ENCODE data around the gene MARVELD2.
"Not testable (repeated sequence)": the region's sequence is repeated elsewhere in the genome, so short reads cannot be mapped to it uniquely, and the experiment has no call there.

The MARVELD2 gene

GRCh38 chr5:69466375-69466774 is 51.5 kb downstream of the MARVELD2 start:
- H3K4me1 ChIP-seq (ENCODE audit: control extremely low read depth in 1 of 4, control insufficient read depth in 4 of 4, insufficient read depth in 4 of 4, low read length in 3 of 4); POLR2A ChIA-PET: not testable (repeated sequence)

GRCh38 chr5:69467442-69468225 is 52.7 kb downstream of the MARVELD2 start:
- H3K4me3 ChIP-seq (ENCODE audit: control insufficient read depth in 1 of 7, extremely low read depth in 1 of 7, insufficient read depth in 4 of 7, low read depth in 2 of 7, low read length in 6 of 7): no peak overlapping the region
- H3K27ac ChIP-seq (ENCODE audit: insufficient read depth in 1 of 2, low read depth in 1 of 2, low read length in 2 of 2, poor library complexity in 1 of 2, severe bottlenecking in 2 of 2): no peak overlapping the region
- CTCF ChIA-PET: interaction anchor here (0.9 to 1.6 kb wide), 2 partner anchors 16 to 18 kb away, joined by 3 read pairs; no protein-coding TSS in a partner anchor
- DNase-seq: no peak
- no peaks in the 10 kb centered on the region for H3K36me3 ChIP-seq (ENCODE audit: control insufficient read depth in 4 of 4, insufficient read depth in 4 of 4, low read length in 3 of 4)
- H3K27me3 ChIP-seq (replicated peaks in 2 of 5; ENCODE audit: control insufficient read depth in 4 of 5, insufficient read depth in 5 of 5, low read length in 4 of 5): no peaks in the 10 kb centered on the region
- H3K4me1 ChIP-seq (ENCODE audit: control extremely low read depth in 1 of 4, control insufficient read depth in 4 of 4, insufficient read depth in 4 of 4, low read length in 3 of 4): no peaks in the 10 kb centered on the region
- 100% methylated on average over 3 of the region's 8 CpGs for WGBS (ENCODE audit: insufficient coverage)
- POLR2A ChIA-PET: interaction anchor here (0.5 to 0.6 kb wide), 2 partner anchors 14 to 141 kb away, joined by 3 read pairs; no protein-coding TSS in a partner anchor
- peaks cover 0 to 1% (median 0%) of the 10 kb centered on the region in 5 experiments for H3K9me3 ChIP-seq (ENCODE audit: control extremely low read depth in 1 of 5, control insufficient read depth in 4 of 5, insufficient read depth in 2 of 5, low read depth in 1 of 5, low read length in 4 of 5)

More at GRCh38 chr5:69466375-69466774, 51.5 kb downstream of the MARVELD2 start:
- 100% methylated on average over 3 of the region's 3 CpGs for WGBS (ENCODE audit: insufficient coverage)
- not testable (repeated sequence) for DNase-seq; H3K27ac ChIP-seq (ENCODE audit: insufficient read depth in 1 of 2, low read depth in 1 of 2, low read length in 2 of 2, poor library complexity in 1 of 2, severe bottlenecking in 2 of 2); H3K9me3 ChIP-seq (ENCODE audit: control extremely low read depth in 1 of 5, control insufficient read depth in 4 of 5, insufficient read depth in 2 of 5, low read depth in 1 of 5, low read length in 4 of 5); H3K27me3 ChIP-seq (replicated peaks in 2 of 5; ENCODE audit: control insufficient read depth in 4 of 5, insufficient read depth in 5 of 5, low read length in 4 of 5); H3K4me3 ChIP-seq (ENCODE audit: control insufficient read depth in 1 of 7, extremely low read depth in 1 of 7, insufficient read depth in 4 of 7, low read depth in 2 of 7, low read length in 6 of 7); H3K36me3 ChIP-seq (ENCODE audit: control insufficient read depth in 4 of 4, insufficient read depth in 4 of 4, low read length in 3 of 4)
- CTCF ChIA-PET: interaction anchor here (1.4 kb wide), 1 partner anchor 34 kb away, joined by 3 read pairs; no protein-coding TSS in a partner anchor

- Histone ChIP-seq H3K4me1 (ENCODE audit: control extremely low read depth in 1 of 4, control insufficient read depth in 4 of 4, insufficient read depth in 4 of 4, low read length in 3 of 4) (no peaks in the 10 kb centered on the region), H3K4me3 (ENCODE audit: control insufficient read depth in 1 of 7, extremely low read depth in 1 of 7, insufficient read depth in 4 of 7, low read depth in 2 of 7, low read length in 6 of 7) (no peak overlapping the region), H3K9me3 (ENCODE audit: control extremely low read depth in 1 of 5, control insufficient read depth in 4 of 5, insufficient read depth in 2 of 5, low read depth in 1 of 5, low read length in 4 of 5) (peaks cover 0 to 1% (median 0%) of the 10 kb centered on the region in 5 experiments), H3K36me3 (ENCODE audit: control insufficient read depth in 4 of 4, insufficient read depth in 4 of 4, low read length in 3 of 4) (no peaks in the 10 kb centered on the region), H3K27ac (ENCODE audit: insufficient read depth in 1 of 2, low read depth in 1 of 2, low read length in 2 of 2, poor library complexity in 1 of 2, severe bottlenecking in 2 of 2) (no peak overlapping the region), H3K27me3 (replicated peaks in 2 of 5; ENCODE audit: control insufficient read depth in 4 of 5, insufficient read depth in 5 of 5, low read length in 4 of 5) (no peaks in the 10 kb centered on the region)
- WGBS (ENCODE audit: insufficient coverage): 0% methylated on average over 1 of the region's 1 CpG
- CTCF ChIA-PET: interaction anchor here (1.6 kb wide), 1 partner anchor 15 kb away, joined by 3 read pairs; no protein-coding TSS in a partner anchor
- DNase-seq: no peak
- POLR2A ChIA-PET: no interaction called here
These were observed 53.7 kb downstream of the MARVELD2 start for GRCh38 chr5:69468631-69469030.

GRCh38 chr5:69471516-69471915 is 56.6 kb downstream of the MARVELD2 start:
- POLR2A ChIA-PET; DNase-seq; H3K27ac ChIP-seq (ENCODE audit: insufficient read depth in 1 of 2, low read depth in 1 of 2, low read length in 2 of 2, poor library complexity in 1 of 2, severe bottlenecking in 2 of 2); H3K27me3 ChIP-seq (replicated peaks in 2 of 5; ENCODE audit: control insufficient read depth in 4 of 5, insufficient read depth in 5 of 5, low read length in 4 of 5); CTCF ChIA-PET; H3K36me3 ChIP-seq (ENCODE audit: control insufficient read depth in 4 of 4, insufficient read depth in 4 of 4, low read length in 3 of 4); H3K9me3 ChIP-seq (ENCODE audit: control extremely low read depth in 1 of 5, control insufficient read depth in 4 of 5, insufficient read depth in 2 of 5, low read depth in 1 of 5, low read length in 4 of 5); H3K4me1 ChIP-seq (ENCODE audit: control extremely low read depth in 1 of 4, control insufficient read depth in 4 of 4, insufficient read depth in 4 of 4, low read length in 3 of 4); H3K4me3 ChIP-seq (ENCODE audit: control insufficient read depth in 1 of 7, extremely low read depth in 1 of 7, insufficient read depth in 4 of 7, low read depth in 2 of 7, low read length in 6 of 7): not testable (repeated sequence)
- 96% methylated on average over 4 of the region's 6 CpGs for WGBS (ENCODE audit: insufficient coverage)

- not testable (repeated sequence) for H3K27me3 ChIP-seq (replicated peaks in 2 of 5; ENCODE audit: control insufficient read depth in 4 of 5, insufficient read depth in 5 of 5, low read length in 4 of 5)
These were observed 57.7 kb downstream of the MARVELD2 start for GRCh38 chr5:69472535-69473143.

GRCh38 chr5:69477170-69477569 is 62.3 kb downstream of the MARVELD2 start:
- WGBS (ENCODE audit: insufficient coverage): no CpG with 5 or more reads among the region's 1 CpG

More at GRCh38 chr5:69472535-69473143, 57.7 kb downstream of the MARVELD2 start:
- DNase-seq; CTCF ChIA-PET; H3K36me3 ChIP-seq (ENCODE audit: control insufficient read depth in 4 of 4, insufficient read depth in 4 of 4, low read length in 3 of 4); H3K27ac ChIP-seq (ENCODE audit: insufficient read depth in 1 of 2, low read depth in 1 of 2, low read length in 2 of 2, poor library complexity in 1 of 2, severe bottlenecking in 2 of 2); H3K9me3 ChIP-seq (ENCODE audit: control extremely low read depth in 1 of 5, control insufficient read depth in 4 of 5, insufficient read depth in 2 of 5, low read depth in 1 of 5, low read length in 4 of 5); H3K4me1 ChIP-seq (ENCODE audit: control extremely low read depth in 1 of 4, control insufficient read depth in 4 of 4, insufficient read depth in 4 of 4, low read length in 3 of 4); H3K4me3 ChIP-seq (ENCODE audit: control insufficient read depth in 1 of 7, extremely low read depth in 1 of 7, insufficient read depth in 4 of 7, low read depth in 2 of 7, low read length in 6 of 7); POLR2A ChIA-PET: not testable (repeated sequence)
- WGBS (ENCODE audit: insufficient coverage): 100% methylated on average over 7 of the region's 16 CpGs

GRCh38 chr5:69478296-69478695 is 63.4 kb downstream of the MARVELD2 start:
- H3K4me3 ChIP-seq (ENCODE audit: control insufficient read depth in 1 of 7, extremely low read depth in 1 of 7, insufficient read depth in 4 of 7, low read depth in 2 of 7, low read length in 6 of 7); H3K9me3 ChIP-seq (ENCODE audit: control extremely low read depth in 1 of 5, control insufficient read depth in 4 of 5, insufficient read depth in 2 of 5, low read depth in 1 of 5, low read length in 4 of 5); POLR2A ChIA-PET; DNase-seq; CTCF ChIA-PET; H3K36me3 ChIP-seq (ENCODE audit: control insufficient read depth in 4 of 4, insufficient read depth in 4 of 4, low read length in 3 of 4); H3K27ac ChIP-seq (ENCODE audit: insufficient read depth in 1 of 2, low read depth in 1 of 2, low read length in 2 of 2, poor library complexity in 1 of 2, severe bottlenecking in 2 of 2); H3K4me1 ChIP-seq (ENCODE audit: control extremely low read depth in 1 of 4, control insufficient read depth in 4 of 4, insufficient read depth in 4 of 4, low read length in 3 of 4); H3K27me3 ChIP-seq (replicated peaks in 2 of 5; ENCODE audit: control insufficient read depth in 4 of 5, insufficient read depth in 5 of 5, low read length in 4 of 5): not testable (repeated sequence)
- WGBS (ENCODE audit: insufficient coverage): 98% methylated on average over 6 of the region's 7 CpGs

More at GRCh38 chr5:69477170-69477569, 62.3 kb downstream of the MARVELD2 start:
- Histone ChIP-seq H3K4me3 (ENCODE audit: control insufficient read depth in 1 of 7, extremely low read depth in 1 of 7, insufficient read depth in 4 of 7, low read depth in 2 of 7, low read length in 6 of 7) (no peak overlapping the region), H3K4me1 (ENCODE audit: control extremely low read depth in 1 of 4, control insufficient read depth in 4 of 4, insufficient read depth in 4 of 4, low read length in 3 of 4) (no peaks in the 10 kb centered on the region), H3K36me3 (ENCODE audit: control insufficient read depth in 4 of 4, insufficient read depth in 4 of 4, low read length in 3 of 4) (no peaks in the 10 kb centered on the region), H3K27ac (ENCODE audit: insufficient read depth in 1 of 2, low read depth in 1 of 2, low read length in 2 of 2, poor library complexity in 1 of 2, severe bottlenecking in 2 of 2) (no peak overlapping the region), H3K9me3 (ENCODE audit: control extremely low read depth in 1 of 5, control insufficient read depth in 4 of 5, insufficient read depth in 2 of 5, low read depth in 1 of 5, low read length in 4 of 5) (no peaks in the 10 kb centered on the region), H3K27me3 (replicated peaks in 2 of 5; ENCODE audit: control insufficient read depth in 4 of 5, insufficient read depth in 5 of 5, low read length in 4 of 5) (no peaks in the 10 kb centered on the region)
- POLR2A ChIA-PET: no interaction called here
- CTCF ChIA-PET: no interaction called here
- DNase-seq: no peak

Data from common myeloid progenitor, CD34-positive (primary cell).